Mesenchymal stem cell (in vitro differentiated cells and primary cell): Measurements from ENCODE around the gene ATG7.

ENCODE experiments used
- DNase-seq: peaks from one replicate; pipeline ENCODE4 v3.0.0-alpha.2; 2013
- H2AFZ ChIP-seq: one replicate; pipeline ENCODE4 v1.6.1; 2013; ENCODE audit warnings: low read depth, mild to moderate bottlenecking, control low read depth, inconsistent platforms, low read length, moderate library complexity
- H2AK5ac ChIP-seq: 2 replicates; pipeline ENCODE4 v1.6.1; 2013; ENCODE audit warnings: low read length, moderate library complexity, mild to moderate bottlenecking, inconsistent platforms; ENCODE audit not compliant: severe bottlenecking
- H2BK120ac ChIP-seq: one replicate; pipeline ENCODE4 v1.6.1; 2013; ENCODE audit warnings: low read depth, mild to moderate bottlenecking, inconsistent platforms, low read length, moderate library complexity
- H2BK12ac ChIP-seq, 2 experiments: one replicate each; pipeline ENCODE4 v1.6.1; 2013; ENCODE audit warnings: inconsistent platforms in 2 of 2, low read length in 2 of 2, mild to moderate bottlenecking in 2 of 2, moderate library complexity in 2 of 2, control low read depth in 1 of 2
- H2BK15ac ChIP-seq: one replicate; pipeline ENCODE4 v1.6.1; 2013; ENCODE audit warnings: mild to moderate bottlenecking, low read depth, inconsistent platforms; ENCODE audit not compliant: poor library complexity, severe bottlenecking
- H2BK5ac ChIP-seq: 2 replicates; pipeline ENCODE4 v1.6.1; 2013; ENCODE audit warnings: low read depth, mild to moderate bottlenecking, low read length, control low read depth, inconsistent platforms; ENCODE audit not compliant: poor library complexity, severe bottlenecking
- H3K14ac ChIP-seq, 2 experiments: one replicate each; pipeline ENCODE4 v1.6.1; 2013; ENCODE audit warnings: inconsistent platforms in 2 of 2, low read length in 2 of 2, control low read depth in 1 of 2, mild to moderate bottlenecking in 1 of 2, moderate library complexity in 1 of 2
- H3K18ac ChIP-seq, 2 experiments: one replicate each; pipeline ENCODE4 v1.6.1; 2013; ENCODE audit warnings: inconsistent platforms in 2 of 2, low read length in 2 of 2, control low read depth in 1 of 2, low read depth in 1 of 2, mild to moderate bottlenecking in 1 of 2
- H3K23ac ChIP-seq, 2 experiments: one replicate each; pipeline ENCODE4 v1.6.1; 2013; ENCODE audit warnings: inconsistent platforms in 2 of 2, low read length in 2 of 2, mild to moderate bottlenecking in 2 of 2, moderate library complexity in 2 of 2, control low read depth in 1 of 2
- H3K27ac ChIP-seq: 2 replicates; pipeline ENCODE4 v1.5.1; 2013; ENCODE audit warnings: mild to moderate bottlenecking, moderate library complexity, low read length, control low read depth, inconsistent platforms; ENCODE audit not compliant: poor library complexity, severe bottlenecking
- H3K27me3 ChIP-seq, 2 experiments: 2 replicates each; pipeline versions ENCODE4 v1.6.1 to v1.7.0; 2013; ENCODE audit warnings: low read length in 2 of 2, mild to moderate bottlenecking in 2 of 2, moderate library complexity in 2 of 2, control low read depth in 1 of 2, inconsistent platforms in 1 of 2; ENCODE audit not compliant: control insufficient read depth in 1 of 2, insufficient read depth in 1 of 2
- H3K36me3 ChIP-seq, 2 experiments: 2 replicates each; pipeline versions ENCODE4 v1.6.1 to v1.7.0; 2013; ENCODE audit warnings: low read length in 2 of 2, control low read depth in 1 of 2, inconsistent platforms in 1 of 2, low read depth in 1 of 2, mild to moderate bottlenecking in 1 of 2; ENCODE audit not compliant: insufficient read depth in 2 of 2, control insufficient read depth in 1 of 2
- H3K4ac ChIP-seq, 2 experiments: one replicate each; pipeline ENCODE4 v1.6.1; 2013; ENCODE audit warnings: inconsistent platforms in 2 of 2, low read length in 2 of 2, mild to moderate bottlenecking in 2 of 2, moderate library complexity in 2 of 2, control low read depth in 1 of 2, low read depth in 1 of 2
- H3K4me1 ChIP-seq: 2 replicates; pipeline ENCODE4 v1.6.1; 2013; ENCODE audit warnings: low read depth, low read length, control low read depth; ENCODE audit not compliant: control insufficient read depth, insufficient read depth
- H3K4me2 ChIP-seq: 2 replicates; pipeline ENCODE4 v1.6.1; 2013; ENCODE audit warnings: low read length, mild to moderate bottlenecking, inconsistent platforms; ENCODE audit not compliant: poor library complexity, severe bottlenecking
- H3K4me3 ChIP-seq, 2 experiments: 2 replicates each; pipeline versions ENCODE4 v1.5.1 to v1.7.0; 2013; ENCODE audit warnings: low read length in 2 of 2, mild to moderate bottlenecking in 2 of 2, control low read depth in 1 of 2, low read depth in 1 of 2; ENCODE audit not compliant: insufficient read depth in 1 of 2
- H3K79me1 ChIP-seq: replicated peaks from 2 replicates; pipeline ENCODE4 v1.6.1; 2013; ENCODE audit warnings: mild to moderate bottlenecking, control low read depth, low read length, inconsistent platforms; ENCODE audit not compliant: poor library complexity, severe bottlenecking
- H3K9ac ChIP-seq: 2 replicates; pipeline ENCODE4 v1.7.0; 2013; ENCODE audit warnings: mild to moderate bottlenecking, low read length, moderate library complexity
- H3K9me3 ChIP-seq: 2 replicates; pipeline ENCODE4 v1.7.0; 2013; ENCODE audit warnings: mild to moderate bottlenecking, low read length; ENCODE audit not compliant: control insufficient read depth
- H4K8ac ChIP-seq: one replicate; pipeline ENCODE4 v1.6.1; 2013; ENCODE audit warnings: inconsistent platforms, mild to moderate bottlenecking, low read length, moderate library complexity
- H4K91ac ChIP-seq: one replicate; pipeline ENCODE4 v1.6.1; 2013; ENCODE audit warnings: mild to moderate bottlenecking, low read length, inconsistent platforms
- WGBS: methylation state at CpG from one replicate; pipeline ENCODE4 v1.1.7; 2013; ENCODE audit warnings: mixed read lengths; 5-methylcytosine and 5-hydroxymethylcytosine counted together

The ATG7 gene

DNA sequence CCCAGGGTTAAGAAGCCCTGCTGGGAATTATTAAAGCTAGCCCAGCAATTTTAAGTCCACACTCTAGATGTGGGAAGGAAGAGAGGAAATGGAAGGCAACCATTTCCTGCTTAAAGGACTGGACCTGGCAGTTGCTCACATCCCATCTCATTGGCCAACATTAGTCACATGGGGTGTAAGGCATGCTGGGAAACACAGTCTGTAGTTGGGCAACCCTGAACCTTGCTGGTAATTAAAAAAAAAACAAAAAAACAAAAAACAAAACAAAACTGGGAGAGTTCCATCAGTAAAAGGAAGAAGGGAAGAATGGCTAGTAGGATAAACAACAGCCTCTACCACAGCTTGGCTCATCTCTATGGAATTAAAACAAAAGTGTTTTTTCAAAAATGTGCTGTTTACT lies 235.5 kb downstream of the ATG7 start:
- Histone ChIP-seq H3K4me3 (no peak overlapping the region), H3K9me3 (no peaks in the 10 kb centered on the region), H2AK5ac (no peak overlapping the region), H2BK12ac (peak overlapping the region; percentile 23 to 94), H3K4me2 (no peak overlapping the region), H4K8ac (peak overlapping the region; percentile 60), H2AFZ (no peak overlapping the region), H3K79me1 (peaks cover 12% of the 10 kb centered on the region), H3K4me1 (peaks cover 11% of the 10 kb centered on the region), H3K36me3 (no peaks in the 10 kb centered on the region), H3K23ac (no peak overlapping the region), H3K18ac (peak overlapping the region in 1 of 2 experiments; percentile 40), H3K4ac (peak overlapping the region in 1 of 2 experiments; percentile 19), H3K27ac (no peak overlapping the region), H3K27me3 (no peaks in the 10 kb centered on the region), H2BK5ac (no peak overlapping the region), H2BK15ac (no peak overlapping the region), H3K9ac (no peak overlapping the region), H2BK120ac (no peak overlapping the region), H4K91ac (no peak overlapping the region), H3K14ac (no peak overlapping the region)
- peak; percentile 86 for DNase-seq

DNA sequence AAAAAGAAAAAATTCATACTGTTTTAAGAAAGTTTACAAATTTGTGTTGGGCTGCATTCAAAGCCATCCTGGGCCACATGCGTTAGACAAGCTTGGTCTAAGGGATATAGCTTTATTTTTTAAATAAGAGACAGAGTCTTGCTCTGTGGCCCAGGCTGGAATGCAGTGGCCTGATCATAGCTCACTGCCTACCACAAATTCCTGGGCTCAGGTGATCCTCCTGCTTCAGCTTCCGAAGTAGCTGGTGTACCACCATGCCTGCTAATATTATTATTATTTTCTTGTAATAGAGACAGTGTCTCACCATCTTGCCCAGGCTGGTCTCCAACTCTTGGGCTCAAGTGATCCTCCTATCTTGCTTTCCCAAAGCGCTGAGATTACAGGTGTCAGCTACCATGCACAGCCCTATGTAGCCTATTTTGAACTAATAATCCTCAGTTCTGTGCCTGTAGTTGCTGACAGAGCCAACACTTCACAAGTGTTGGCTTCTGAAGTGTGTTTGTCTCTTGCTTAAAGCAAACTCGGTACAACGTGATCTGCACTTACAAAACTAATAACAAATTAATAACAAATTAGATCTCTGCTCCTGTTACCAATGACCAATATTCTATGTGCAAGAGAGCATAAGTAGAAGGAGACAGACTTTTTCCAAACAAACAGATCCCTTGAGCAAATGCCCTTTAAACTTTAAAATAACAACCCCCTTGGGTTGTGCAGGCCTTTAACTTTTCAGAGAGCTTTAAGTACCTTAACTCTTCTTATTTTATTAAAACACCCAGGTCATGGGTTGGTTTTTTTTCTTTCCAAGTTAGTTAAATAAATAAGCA lies 236.4 kb downstream of the ATG7 start:
- peak overlapping the region; percentile 79 for H3K9ac ChIP-seq
- H3K14ac ChIP-seq: no peak overlapping the region
- no peak overlapping the region for H3K23ac ChIP-seq
- no peak overlapping the region for H3K4me2 ChIP-seq
- H3K18ac ChIP-seq: peak overlapping the region; percentile 71 to 78
- H2BK12ac ChIP-seq: peak overlapping the region; percentile 33 to 49
- H3K4me3 ChIP-seq: no peak overlapping the region
- H4K91ac ChIP-seq: peak overlapping the region; percentile 9
- no peaks in the 10 kb centered on the region for H3K27me3 ChIP-seq
- peak overlapping the region; percentile 16 for H2BK15ac ChIP-seq
- H2AK5ac ChIP-seq: no peak overlapping the region
- H3K4ac ChIP-seq: peak overlapping the region; percentile 9 to 42
- 49% methylated on average over 4 of the region's 5 CpGs for WGBS
- H3K27ac ChIP-seq: peak overlapping the region; percentile 46
- H3K4me1 ChIP-seq: peaks cover 14% of the 10 kb centered on the region
- H2BK120ac ChIP-seq: peak overlapping the region; percentile 64
- no peak for DNase-seq
- H3K9me3 ChIP-seq: no peaks in the 10 kb centered on the region
- peak overlapping the region; percentile 84 for H4K8ac ChIP-seq
- H3K79me1 ChIP-seq: peaks cover 12% of the 10 kb centered on the region
- no peaks in the 10 kb centered on the region for H3K36me3 ChIP-seq
- no peak overlapping the region for H2AFZ ChIP-seq
- H2BK5ac ChIP-seq: no peak overlapping the region

DNA sequence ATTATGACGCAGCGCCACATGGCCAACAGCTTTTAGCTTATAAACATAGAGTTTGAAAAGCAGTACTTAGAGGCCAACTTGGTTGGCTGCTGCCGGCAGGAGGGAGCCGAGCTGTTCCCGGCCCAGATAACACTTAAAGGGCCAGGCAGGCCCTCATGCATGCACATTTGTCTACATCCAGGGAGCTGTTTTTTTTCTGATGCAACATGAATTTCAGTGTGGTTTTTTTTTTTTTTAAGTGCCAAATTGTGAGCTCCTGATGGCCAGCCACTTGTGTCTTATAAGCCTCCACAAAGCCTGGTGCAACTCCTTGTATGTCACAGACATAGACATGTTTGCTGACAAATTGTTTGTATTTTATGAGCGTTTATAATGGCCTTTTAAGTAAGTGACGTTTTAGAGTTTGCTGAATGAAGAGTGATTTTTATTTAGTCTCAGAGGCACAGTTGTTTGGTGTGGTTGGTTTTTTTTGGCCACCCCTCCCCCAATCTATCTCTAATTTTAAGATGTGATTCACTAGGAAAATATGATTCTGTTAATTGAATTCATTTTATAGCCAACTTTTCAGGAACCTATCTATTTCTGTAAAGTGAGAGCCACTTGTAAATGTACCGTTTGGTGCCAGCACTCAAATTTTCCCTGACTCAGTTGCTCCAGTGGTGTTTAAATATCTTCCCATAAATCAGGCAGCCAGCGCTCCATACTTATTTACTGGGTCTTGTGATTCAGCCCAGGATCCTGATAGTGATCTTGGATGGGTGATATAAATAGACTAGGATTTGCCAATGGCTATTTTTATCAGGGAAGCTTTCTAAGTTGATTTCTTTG lies 237.2 kb downstream of the ATG7 start:
- Histone ChIP-seq H2BK5ac (no peak overlapping the region), H2BK12ac (no peak overlapping the region), H2BK120ac (no peak overlapping the region), H3K4me3 (peak overlapping the region in 1 of 2 experiments; percentile 38), H2AFZ (no peak overlapping the region), H4K91ac (no peak overlapping the region), H3K4me2 (no peak overlapping the region), H3K14ac (no peak overlapping the region), H3K27ac (peak overlapping the region; percentile 64), H2BK15ac (no peak overlapping the region), H3K9ac (peak overlapping the region; percentile 79), H3K4me1 (peaks cover 17% of the 10 kb centered on the region), H3K79me1 (peaks cover 12% of the 10 kb centered on the region), H4K8ac (no peak overlapping the region), H3K4ac (no peak overlapping the region), H3K18ac (peak overlapping the region in 1 of 2 experiments; percentile 59), H2AK5ac (no peak overlapping the region), H3K36me3 (no peaks in the 10 kb centered on the region), H3K27me3 (no peaks in the 10 kb centered on the region), H3K9me3 (no peaks in the 10 kb centered on the region), H3K23ac (no peak overlapping the region)
- under 1% methylated on average over 8 of the region's 9 CpGs for WGBS
- peak; percentile 98 for DNase-seq

DNA sequence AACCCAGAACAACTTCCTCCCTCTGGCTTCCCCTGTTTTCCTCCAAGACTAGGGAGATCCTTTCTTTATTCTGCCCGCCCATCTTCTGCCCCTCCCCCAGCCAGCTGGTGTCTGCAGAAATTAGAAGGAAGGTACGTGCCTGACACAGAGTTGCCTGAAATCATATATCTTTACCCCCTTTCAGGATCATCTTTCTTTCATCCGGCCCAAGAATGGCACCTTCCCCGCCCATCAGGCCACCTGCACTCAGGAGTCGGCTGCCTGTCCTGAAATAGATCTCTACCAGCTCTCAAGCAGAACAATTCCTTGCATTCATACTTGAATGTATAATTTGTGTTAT lies 237.8 kb downstream of the ATG7 start:
- no peaks in the 10 kb centered on the region for H3K27me3 ChIP-seq
- no peak overlapping the region for H2AFZ ChIP-seq
- H4K8ac ChIP-seq: no peak overlapping the region
- peak overlapping the region; percentile 77 for H4K91ac ChIP-seq
- H3K23ac ChIP-seq: no peak overlapping the region
- peaks cover 18% of the 10 kb centered on the region for H3K4me1 ChIP-seq
- no peaks in the 10 kb centered on the region for H3K36me3 ChIP-seq
- H3K18ac ChIP-seq: peak overlapping the region; percentile 10 to 37
- peak overlapping the region; percentile 94 to 98 for H2BK12ac ChIP-seq
- peak overlapping the region; percentile 76 for H2BK120ac ChIP-seq
- no peak overlapping the region for H3K14ac ChIP-seq
- no peak overlapping the region for H2BK15ac ChIP-seq
- H3K4ac ChIP-seq: peak overlapping the region in 1 of 2 experiments; percentile 54
- no peak for DNase-seq
- no peak overlapping the region for H2BK5ac ChIP-seq
- no peak overlapping the region for H2AK5ac ChIP-seq
- H3K79me1 ChIP-seq: peaks cover 12% of the 10 kb centered on the region
- H3K27ac ChIP-seq: no peak overlapping the region
- peak overlapping the region; percentile 79 for H3K9ac ChIP-seq
- H3K4me3 ChIP-seq: peak overlapping the region in 1 of 2 experiments; percentile 38
- H3K9me3 ChIP-seq: no peaks in the 10 kb centered on the region
- H3K4me2 ChIP-seq: no peak overlapping the region
- 15% methylated on average over 4 of the region's 5 CpGs for WGBS
